B cell (primary cell): ENCODE results near the gene PRKAB1.

Experiments used
- EZH2 ChIP-seq: IDR thresholded peaks from 2 replicates; pipeline ENCODE4 v1.6.1; 2012; ENCODE audit warnings: borderline replicate concordance, low read depth, mild to moderate bottlenecking, moderate library complexity, low read length; ENCODE audit not compliant: insufficient read depth, poor library complexity, severe bottlenecking
- TF ChIP-seq, protein P1 (sequence below): fragments of 200-600 bp; IDR thresholded peaks from one replicate; pipeline ENCODE4 v1.8.0; 2022; ENCODE audit warnings: antibody characterized with exemption, mild to moderate bottlenecking

DNA sequence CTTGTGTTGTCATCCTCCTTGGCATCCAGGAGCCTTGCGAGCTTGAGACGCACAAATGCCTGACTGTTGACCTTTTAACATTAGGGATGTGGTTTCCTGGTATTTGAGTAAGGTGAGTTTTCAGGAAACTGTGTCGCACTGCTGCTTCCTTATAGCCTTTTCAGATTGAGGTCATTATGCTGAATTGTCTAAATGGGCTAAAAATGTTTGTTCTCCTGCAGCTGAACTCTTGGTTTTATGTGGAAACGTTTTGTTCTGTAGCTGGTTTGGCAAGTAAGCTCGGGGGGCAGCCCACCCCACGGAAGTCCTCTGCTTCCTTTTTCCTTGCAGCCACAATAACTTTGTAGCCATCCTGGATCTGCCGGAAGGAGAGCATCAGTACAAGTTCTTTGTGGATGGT lies 5.7 kb downstream of the PRKAB1 start:
- TF ChIP-seq, protein P1, sequence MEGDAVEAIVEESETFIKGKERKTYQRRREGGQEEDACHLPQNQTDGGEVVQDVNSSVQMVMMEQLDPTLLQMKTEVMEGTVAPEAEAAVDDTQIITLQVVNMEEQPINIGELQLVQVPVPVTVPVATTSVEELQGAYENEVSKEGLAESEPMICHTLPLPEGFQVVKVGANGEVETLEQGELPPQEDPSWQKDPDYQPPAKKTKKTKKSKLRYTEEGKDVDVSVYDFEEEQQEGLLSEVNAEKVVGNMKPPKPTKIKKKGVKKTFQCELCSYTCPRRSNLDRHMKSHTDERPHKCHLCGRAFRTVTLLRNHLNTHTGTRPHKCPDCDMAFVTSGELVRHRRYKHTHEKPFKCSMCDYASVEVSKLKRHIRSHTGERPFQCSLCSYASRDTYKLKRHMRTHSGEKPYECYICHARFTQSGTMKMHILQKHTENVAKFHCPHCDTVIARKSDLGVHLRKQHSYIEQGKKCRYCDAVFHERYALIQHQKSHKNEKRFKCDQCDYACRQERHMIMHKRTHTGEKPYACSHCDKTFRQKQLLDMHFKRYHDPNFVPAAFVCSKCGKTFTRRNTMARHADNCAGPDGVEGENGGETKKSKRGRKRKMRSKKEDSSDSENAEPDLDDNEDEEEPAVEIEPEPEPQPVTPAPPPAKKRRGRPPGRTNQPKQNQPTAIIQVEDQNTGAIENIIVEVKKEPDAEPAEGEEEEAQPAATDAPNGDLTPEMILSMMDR, result no peak
- no peak for TF ChIP-seq EZH2
